C4-2B (cell line): ENCODE results near the gene ADGRG6.
A peak's percentile ranks its signal among the peaks of the same experiment; 100 is the strongest.

ENCODE experiments used
- H3K27ac ChIP-seq: fragments of 450-650 bp; 2 replicates; pipeline ENCODE4 v1.5.1; 2017
- CTCF ChIP-seq: fragments of 450-650 bp; conservative IDR thresholded peaks from 2 replicates; pipeline ENCODE4 v1.5.1; 2017; ENCODE audit warnings: mild to moderate bottlenecking
- ZFX ChIP-seq: fragments of 450-650 bp; IDR thresholded peaks from 2 replicates; pipeline ENCODE4 v1.6.1; 2017

ADGRG6 gene

GRCh38 chr6:142455957-142456589, 154.3 kb downstream of the ADGRG6 start:
- TF ChIP-seq CTCF: no peak
- no peak for TF ChIP-seq ZFX
- H3K27ac ChIP-seq: no peak overlapping the region

GRCh38 chr6:142457638-142458406, 156.0 kb downstream of the ADGRG6 start:
- H3K27ac ChIP-seq: no peak overlapping the region
- TF ChIP-seq ZFX: no peak

GRCh38 chr6:142458836-142459235, 157.0 kb downstream of the ADGRG6 start:
- TF ChIP-seq CTCF: no peak
- TF ChIP-seq ZFX: no peak
- no peak overlapping the region for H3K27ac ChIP-seq

GRCh38 chr6:142459271-142459670, 157.5 kb downstream of the ADGRG6 start:
- no peak overlapping the region for H3K27ac ChIP-seq
- TF ChIP-seq CTCF: no peak
- no peak for TF ChIP-seq ZFX

- TF ChIP-seq CTCF (peak; percentile 23), ZFX (no peak)
- H3K27ac ChIP-seq: no peak overlapping the region
Observed at GRCh38 chr6:142462260-142462659, 160.5 kb downstream of the ADGRG6 start.

GRCh38 chr6:142463988-142464387, 162.2 kb downstream of the ADGRG6 start:
- H3K27ac ChIP-seq: no peak overlapping the region
- no peak for TF ChIP-seq CTCF
- no peak for TF ChIP-seq ZFX

GRCh38 chr6:142469220-142469619, 167.4 kb downstream of the ADGRG6 start:
- TF ChIP-seq CTCF (no peak), ZFX (no peak)
- H3K27ac ChIP-seq: no peak overlapping the region

- TF ChIP-seq CTCF (no peak), ZFX (no peak)
- H3K27ac ChIP-seq: no peak overlapping the region
Observed at GRCh38 chr6:142470421-142470820, 168.6 kb downstream of the ADGRG6 start.
